ENCODE data around the gene CEACAM6.

Gene CEACAM6

GRCh38 chr19:41711376-41712261 lies 43.7 kb upstream of the CEACAM6 start:
- Histone ChIP-seq H3K27ac (ENCODE audit: low read depth, low read length, poor library complexity, severe bottlenecking) (no peak overlapping the region), H3K27me3 (ENCODE audit: insufficient read depth, low read length) (no peaks in the 10 kb centered on the region), H3K9me3 (ENCODE audit: low read length) (no peaks in the 10 kb centered on the region), H3K4me3 (ENCODE audit: low read depth, low read length, poor library complexity, severe bottlenecking) (no peak overlapping the region), H3K4me2 (ENCODE audit: low read length) (no peak overlapping the region), H3K9me2 (ENCODE audit: low read depth, low read length) (no peaks in the 10 kb centered on the region), H4K20me1 (ENCODE audit: insufficient read depth, low read length) (no peaks in the 10 kb centered on the region), H3K9ac (ENCODE audit: low read length) (no peak overlapping the region), H3K4me1 (ENCODE audit: insufficient read depth, low read length, severe bottlenecking) (no peaks in the 10 kb centered on the region), H3F3A (ENCODE audit: insufficient read depth, low read length) (no peaks in the 10 kb centered on the region), H3K79me2 (ENCODE audit: insufficient read depth, low read length) (no peaks in the 10 kb centered on the region), H2AFZ (ENCODE audit: low read length) (no peak overlapping the region), H3K36me3 (ENCODE audit: insufficient read depth, low read length) (no peaks in the 10 kb centered on the region)
- TF ChIP-seq CTCF (IDR thresholded peaks at IDR 0.05; ENCODE audit: low read length) (no peak), EZH2 (IDR thresholded peaks at IDR 0.05; ENCODE audit: borderline replicate concordance, low read length) (no peak)

- no peak overlapping the region for H3K4me3 ChIP-seq (ENCODE audit: low read depth, low read length, poor library complexity, severe bottlenecking)
- no peak overlapping the region for H3K9ac ChIP-seq (ENCODE audit: low read length)
- no peaks in the 10 kb centered on the region for H3F3A ChIP-seq (ENCODE audit: insufficient read depth, low read length)
- no peaks in the 10 kb centered on the region for H3K79me2 ChIP-seq (ENCODE audit: insufficient read depth, low read length)
- no peak overlapping the region for H3K27ac ChIP-seq (ENCODE audit: low read depth, low read length, poor library complexity, severe bottlenecking)
- H3K27me3 ChIP-seq (ENCODE audit: insufficient read depth, low read length) = no peaks in the 10 kb centered on the region
- no peaks in the 10 kb centered on the region for H3K9me2 ChIP-seq (ENCODE audit: low read depth, low read length)
- no peaks in the 10 kb centered on the region for H3K36me3 ChIP-seq (ENCODE audit: insufficient read depth, low read length)
- no peak overlapping the region for H2AFZ ChIP-seq (ENCODE audit: low read length)
- H3K4me2 ChIP-seq (ENCODE audit: low read length) = no peak overlapping the region
- no peaks in the 10 kb centered on the region for H3K9me3 ChIP-seq (ENCODE audit: low read length)
- H3K4me1 ChIP-seq (ENCODE audit: insufficient read depth, low read length, severe bottlenecking) = no peaks in the 10 kb centered on the region
- no peak for TF ChIP-seq EZH2 (IDR thresholded peaks at IDR 0.05; ENCODE audit: borderline replicate concordance, low read length)
- no peak for TF ChIP-seq CTCF (IDR thresholded peaks at IDR 0.05; ENCODE audit: low read length)
- no peaks in the 10 kb centered on the region for H4K20me1 ChIP-seq (ENCODE audit: insufficient read depth, low read length)
Measured at GRCh38 chr19:41714598-41714997, 40.7 kb upstream of the CEACAM6 start.

- H3K4me1 ChIP-seq (ENCODE audit: insufficient read depth, low read length, severe bottlenecking) = no peaks in the 10 kb centered on the region
- no peaks in the 10 kb centered on the region for H3K9me3 ChIP-seq (ENCODE audit: low read length)
- H4K20me1 ChIP-seq (ENCODE audit: insufficient read depth, low read length) = no peaks in the 10 kb centered on the region
- no peak overlapping the region for H3K4me3 ChIP-seq (ENCODE audit: low read depth, low read length, poor library complexity, severe bottlenecking)
- no peaks in the 10 kb centered on the region for H3K9me2 ChIP-seq (ENCODE audit: low read depth, low read length)
- H3K36me3 ChIP-seq (ENCODE audit: insufficient read depth, low read length) = no peaks in the 10 kb centered on the region
- no peak overlapping the region for H3K9ac ChIP-seq (ENCODE audit: low read length)
- H2AFZ ChIP-seq (ENCODE audit: low read length) = no peak overlapping the region
- TF ChIP-seq EZH2 (IDR thresholded peaks at IDR 0.05; ENCODE audit: borderline replicate concordance, low read length) (no peak), CTCF (IDR thresholded peaks at IDR 0.05; ENCODE audit: low read length) (no peak)
- no peaks in the 10 kb centered on the region for H3F3A ChIP-seq (ENCODE audit: insufficient read depth, low read length)
- H3K27ac ChIP-seq (ENCODE audit: low read depth, low read length, poor library complexity, severe bottlenecking) = no peak overlapping the region
- no peaks in the 10 kb centered on the region; the same call in 1 of the 2 replicates for H3K27me3 ChIP-seq (ENCODE audit: insufficient read depth, low read length)
- no peak overlapping the region for H3K4me2 ChIP-seq (ENCODE audit: low read length)
- H3K79me2 ChIP-seq (ENCODE audit: insufficient read depth, low read length) = no peaks in the 10 kb centered on the region
Measured at GRCh38 chr19:41718761-41719160, 36.6 kb upstream of the CEACAM6 start.
